HG03460 (cell line): ENCODE measurements around the gene GMDS.

Experiments
- ATAC-seq: cut with Tn5 transposase; IDR thresholded peaks from one replicate; pipeline ENCODE4 v1.9.1; 2021; ENCODE audit not compliant: unreplicated experiment

The GMDS gene

DNA sequence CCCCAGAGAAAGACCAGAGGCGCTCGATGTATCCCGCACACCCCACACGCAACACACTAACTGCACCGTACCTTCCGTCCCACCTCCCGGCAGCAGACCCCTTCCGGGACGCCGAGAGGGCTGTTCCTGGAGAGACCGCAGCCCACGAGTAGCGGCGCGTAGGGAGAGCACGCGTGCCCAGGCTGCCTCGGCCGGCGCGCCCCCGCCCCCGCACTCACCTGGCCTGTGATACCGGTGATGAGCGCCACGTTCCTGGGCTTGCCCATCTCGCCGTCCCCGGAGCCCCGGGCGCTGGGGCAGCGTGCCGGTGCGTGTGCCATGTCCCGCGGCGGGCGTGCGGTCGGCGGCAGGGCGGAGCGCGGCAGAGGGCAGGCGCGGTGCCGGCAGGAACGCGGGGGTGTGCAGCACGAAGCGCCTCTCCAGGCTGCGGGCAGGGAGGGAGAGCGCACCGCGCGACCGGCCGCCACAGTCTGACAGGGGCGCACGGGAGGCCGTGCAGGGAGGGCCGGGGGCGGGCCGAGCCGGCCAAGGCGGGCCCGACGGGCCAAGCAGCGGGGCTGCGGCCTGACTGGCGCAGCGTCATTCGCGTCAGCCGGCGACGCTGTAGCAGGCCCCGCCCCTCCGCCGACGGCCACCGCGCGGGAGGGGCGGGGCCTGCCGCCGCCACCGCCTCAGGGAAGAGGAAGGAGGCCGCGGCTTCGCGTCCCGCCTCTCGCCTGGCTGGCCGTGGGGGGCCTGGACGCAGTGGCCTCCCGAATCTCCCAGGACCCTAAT lies at the start of gene GMDS:
Gene GMDS, minus strand, starts transcription at position 503 of the 774 bp plus-strand sequence.
- ATAC-seq = peak; percentile 92

DNA sequence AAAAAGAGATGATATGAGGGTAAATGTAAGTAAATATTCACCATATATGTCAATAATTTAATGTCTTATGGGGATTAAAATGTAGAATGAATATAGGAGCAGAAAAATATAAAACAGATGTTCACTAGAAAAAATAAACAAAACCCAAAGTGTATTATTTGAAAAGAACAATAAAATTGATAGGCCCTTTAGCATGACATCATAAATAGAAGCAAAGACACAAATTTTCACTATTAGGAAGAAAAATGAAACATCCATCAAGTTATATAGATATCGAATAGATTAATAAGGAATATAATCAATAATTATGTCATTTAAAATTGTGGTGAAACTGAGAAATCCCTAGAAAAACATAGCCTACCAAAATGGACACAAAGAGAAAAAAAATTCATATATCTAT lies 40.1 kb upstream of the GMDS start:
- ATAC-seq = no peak

- no peak for ATAC-seq
Observed at GRCh38 chr6:2275892-2276242, 30.5 kb upstream of the GMDS start.

- ATAC-seq = no peak
Observed at GRCh38 chr6:2274981-2275891, 29.8 kb upstream of the GMDS start.

DNA sequence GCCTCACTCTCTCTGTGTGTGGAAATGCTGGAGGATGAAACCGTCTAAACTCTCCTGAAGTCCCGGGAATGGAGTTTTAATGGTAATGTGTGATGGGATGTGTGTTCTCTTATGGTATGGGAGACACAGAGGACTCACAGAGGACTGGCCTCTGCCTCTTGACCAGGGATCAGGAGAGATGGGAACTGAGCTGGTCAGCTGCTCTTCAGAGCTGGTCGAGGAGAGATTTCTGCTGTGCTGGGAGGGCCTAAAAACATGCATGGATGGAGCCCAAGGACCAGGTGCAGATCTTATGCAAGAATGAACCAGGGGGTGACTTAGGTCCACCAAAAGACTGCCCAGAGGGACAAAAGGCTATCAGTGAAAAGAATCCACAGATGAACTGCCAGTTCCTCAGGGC lies 27.3 kb upstream of the GMDS start:
- no peak for ATAC-seq

GRCh38 chr6:2270054-2270453 lies 24.6 kb upstream of the GMDS start:
- no peak for ATAC-seq

- no peak for ATAC-seq
Observed at GRCh38 chr6:2266841-2267240, 21.4 kb upstream of the GMDS start.

DNA sequence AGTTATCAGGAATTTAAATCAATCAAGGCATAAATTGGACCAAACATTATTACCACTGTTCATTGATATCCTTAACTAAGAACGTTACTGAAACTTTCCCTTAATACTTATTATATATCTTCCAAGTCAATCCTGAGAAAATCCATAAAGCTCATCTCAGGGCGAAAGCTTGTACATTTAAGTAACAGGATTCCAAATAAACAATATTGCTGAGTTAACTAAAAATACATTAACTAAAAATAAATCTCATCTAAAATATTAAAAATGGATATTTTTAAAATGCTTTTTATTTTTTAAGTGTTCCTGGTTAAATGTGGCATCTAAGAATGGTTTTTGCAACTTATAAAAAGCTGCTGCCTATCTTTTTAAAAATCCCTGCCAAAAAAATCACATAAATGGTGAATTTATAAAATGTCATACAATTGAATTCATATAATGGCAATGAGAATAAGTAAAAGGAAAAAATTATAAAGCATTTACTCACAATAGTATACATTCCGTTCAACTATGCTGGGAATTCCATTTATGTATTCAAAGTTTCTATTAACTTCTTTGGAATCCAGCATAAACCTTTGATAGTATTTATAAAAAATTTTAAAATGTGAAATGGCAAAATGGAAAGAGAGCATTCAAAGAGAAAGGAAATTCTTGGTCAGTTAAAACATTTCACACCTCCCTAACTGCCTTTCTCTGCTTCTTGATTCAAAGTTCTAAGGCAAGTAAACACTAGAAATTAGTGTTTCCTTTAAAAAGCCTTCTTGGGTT lies 20.8 kb upstream of the GMDS start:
- no peak for ATAC-seq

DNA sequence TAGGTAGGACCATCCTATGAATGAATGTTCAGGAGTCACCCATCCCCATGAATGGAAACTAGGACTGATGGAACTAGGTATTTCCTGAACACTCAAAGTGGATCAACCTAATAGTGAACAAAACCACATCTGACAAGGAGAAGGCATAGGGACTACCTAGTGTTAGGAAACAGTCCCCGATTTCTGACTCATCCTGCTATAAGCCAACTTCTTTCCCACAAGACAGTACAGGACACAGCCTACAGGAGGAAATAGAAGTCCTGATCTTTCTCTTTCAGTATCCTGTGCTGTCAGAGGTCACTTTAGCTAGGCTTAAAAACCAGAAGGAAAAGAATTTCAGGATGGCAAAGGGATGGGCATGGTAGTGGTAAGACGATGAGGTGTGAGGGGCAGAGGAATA lies 19.5 kb upstream of the GMDS start:
- no peak for ATAC-seq

DNA sequence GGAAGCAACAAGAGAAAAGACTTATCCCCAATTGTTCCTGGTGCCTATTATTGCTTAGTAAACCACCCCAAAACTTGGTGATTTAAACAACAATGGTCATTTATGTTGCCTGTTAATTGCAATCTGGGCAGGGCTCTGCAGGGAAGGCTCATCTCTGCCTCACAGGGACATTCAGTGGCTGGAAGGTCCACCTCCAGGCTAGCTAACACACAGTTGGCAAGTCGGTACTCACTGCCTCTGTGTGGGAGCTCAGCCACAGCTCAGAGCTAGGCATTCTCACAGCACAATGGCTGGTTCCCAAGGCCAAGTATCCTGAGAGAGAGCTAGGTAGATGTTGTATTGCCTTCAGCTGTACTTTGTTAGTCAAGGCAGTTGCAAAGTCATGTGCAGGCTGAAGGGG lies 18.5 kb upstream of the GMDS start:
- ATAC-seq = no peak

- ATAC-seq = no peak
Observed at GRCh38 chr6:2259574-2259973, 14.2 kb upstream of the GMDS start.

DNA sequence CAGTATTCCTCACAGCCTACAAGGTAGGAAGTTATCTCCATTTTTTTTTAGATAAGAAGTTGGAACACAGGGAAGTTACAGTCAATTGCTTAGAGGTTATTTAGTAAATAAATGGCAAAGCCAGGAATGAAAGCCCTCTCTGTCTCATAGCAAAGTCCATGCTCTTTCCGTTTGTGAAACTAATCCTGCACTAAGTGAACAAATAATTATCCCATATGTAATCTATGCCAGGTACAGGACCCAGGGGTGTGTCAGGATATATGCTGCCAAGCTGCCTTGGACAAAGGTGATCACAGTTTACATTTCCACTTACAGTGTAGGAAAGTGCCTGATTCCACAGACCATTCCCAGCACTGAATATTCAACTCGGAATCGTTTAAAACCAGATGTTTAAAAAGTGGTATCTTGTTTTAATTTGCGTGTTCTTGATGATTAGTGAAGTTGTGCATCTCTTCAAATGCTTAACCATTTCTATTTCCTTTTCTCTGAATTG lies 13.6 kb upstream of the GMDS start:
- no peak for ATAC-seq

- no peak for ATAC-seq
Observed at GRCh38 chr6:2258112-2258511, 12.7 kb upstream of the GMDS start.

- no peak for ATAC-seq
Observed at GRCh38 chr6:2257363-2257762, 12.0 kb upstream of the GMDS start.

DNA sequence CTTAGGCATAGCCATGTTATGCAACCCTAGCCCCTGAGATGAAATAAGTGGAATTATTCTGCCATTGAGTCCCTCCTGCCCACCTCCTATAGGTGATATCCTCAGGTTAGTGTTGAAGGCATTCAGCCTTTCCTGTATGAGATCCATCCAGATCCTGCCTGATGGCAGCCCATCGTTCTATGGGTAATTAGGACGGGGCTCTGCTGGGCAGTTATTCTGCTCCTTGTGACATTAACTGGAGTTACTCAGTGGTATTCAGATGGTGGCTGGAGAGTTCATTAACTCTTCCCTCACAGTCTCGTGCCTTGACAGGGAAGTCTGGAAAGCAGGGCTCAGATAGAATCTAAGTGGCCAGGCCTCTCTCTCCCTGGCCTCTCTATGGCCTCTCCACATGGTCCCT lies 9.3 kb upstream of the GMDS start:
- no peak for ATAC-seq

DNA sequence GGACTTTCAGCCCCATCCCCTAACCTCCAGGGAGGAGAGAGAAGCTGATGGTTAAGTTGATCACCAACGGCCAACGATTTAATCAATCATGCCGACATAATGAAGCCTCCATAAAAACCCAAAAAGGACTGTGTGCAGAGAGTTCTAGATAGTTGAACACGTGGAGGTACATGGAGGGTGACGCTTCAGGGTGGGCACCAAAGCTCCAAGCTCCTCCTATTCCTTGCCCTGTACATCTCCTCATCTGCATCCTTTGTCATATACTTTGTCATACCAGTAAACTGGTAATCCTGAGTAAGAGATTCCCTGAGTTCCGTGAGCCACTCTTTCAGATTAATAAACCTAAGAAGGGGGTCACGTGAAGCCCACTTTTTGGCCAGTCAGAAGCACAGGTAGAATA lies 3.7 kb upstream of the GMDS start:
- ATAC-seq = no peak

- ATAC-seq = no peak
Observed at GRCh38 chr6:2247664-2248063, 2.3 kb upstream of the GMDS start.

DNA sequence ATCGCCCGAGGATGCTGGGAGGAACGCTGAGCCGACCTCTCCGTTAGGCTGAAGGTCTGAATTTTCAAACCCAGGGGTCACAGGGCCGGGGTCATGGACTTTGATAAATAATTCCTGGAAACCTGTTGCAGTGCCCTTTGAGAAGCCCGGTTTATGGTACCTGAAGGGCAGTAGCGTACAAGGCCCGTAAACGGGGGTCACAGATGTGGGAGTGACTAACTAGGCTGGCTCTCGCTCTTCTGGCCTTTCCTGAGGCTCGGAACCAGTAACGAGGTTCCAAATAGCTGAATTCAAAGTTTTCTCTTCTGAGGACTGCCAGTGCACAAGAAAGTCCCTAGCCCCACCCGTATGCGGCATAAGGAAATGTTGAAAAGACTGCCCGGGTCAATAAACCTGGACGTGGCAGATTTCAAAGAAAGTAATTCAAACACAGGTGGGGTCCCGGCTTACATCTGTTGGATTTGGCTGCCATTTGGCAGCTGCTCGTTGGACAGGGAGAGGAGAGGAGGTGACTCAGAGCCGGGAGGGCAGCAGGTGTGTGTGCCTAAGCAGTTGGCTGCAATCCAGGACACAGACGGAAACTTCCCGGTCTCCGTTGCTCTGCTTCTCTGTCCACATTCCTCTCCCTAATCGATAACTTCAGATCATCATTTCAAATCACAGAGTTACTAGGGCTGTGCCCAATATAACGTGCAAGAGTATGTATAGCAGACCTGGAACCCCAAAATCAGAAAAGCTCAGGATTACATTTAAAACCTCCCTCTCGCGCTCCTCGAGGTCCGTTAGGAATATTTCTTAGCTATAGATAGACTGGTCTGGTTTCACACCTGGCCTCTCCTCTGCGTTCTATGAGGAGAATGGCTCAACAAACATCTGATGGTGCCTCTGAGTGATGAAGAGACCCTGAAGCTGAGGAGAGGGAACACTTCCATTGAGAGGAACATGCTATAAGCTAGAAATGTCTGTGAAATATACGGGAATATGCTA lies 765 bp upstream of the GMDS start:
- ATAC-seq = peak; percentile 22

DNA sequence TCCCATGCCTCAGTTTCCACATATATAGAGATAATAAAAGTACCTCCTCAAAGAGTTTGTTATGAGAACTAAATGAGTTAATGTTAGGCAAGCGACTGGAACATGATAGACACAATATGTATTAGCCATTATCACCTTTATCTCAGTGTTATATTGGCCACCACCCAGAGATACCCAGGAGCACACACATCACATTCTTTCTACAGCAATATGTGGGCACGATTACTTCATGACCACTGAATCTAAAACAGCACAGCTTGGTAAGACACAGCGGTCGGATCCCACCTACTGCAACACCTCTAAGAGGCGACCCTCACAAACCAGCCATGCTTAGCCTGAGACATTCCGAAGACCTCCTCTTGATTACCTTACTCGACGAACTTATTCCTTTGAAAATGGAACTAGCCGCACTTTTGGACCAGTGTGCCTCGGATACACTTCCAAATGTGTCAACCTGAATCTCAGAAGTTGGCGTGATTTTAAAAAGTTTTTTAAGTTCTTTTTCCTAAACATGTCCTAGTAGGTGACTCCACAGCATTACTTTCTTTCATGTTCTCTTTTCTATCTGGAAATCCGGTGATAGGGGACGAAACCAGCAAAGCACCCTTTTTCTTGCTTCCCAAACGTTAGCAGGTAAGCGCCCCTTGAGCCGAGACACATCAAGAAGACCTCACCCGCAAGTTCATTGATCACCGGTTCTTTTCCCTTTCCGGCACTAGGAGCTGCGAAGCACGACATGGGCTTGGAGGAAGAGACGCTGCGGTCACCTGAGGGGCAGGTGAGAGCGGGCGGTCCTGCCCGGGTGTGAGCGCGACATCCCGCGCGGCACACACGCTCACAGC lies 923 bp downstream of the GMDS start:
- peak; percentile 11 for ATAC-seq
